ENCODE data around the gene GUCA2B. TPM values are rescaled to one million over a fixed set of nuclear protein-coding genes. Genes with fewer than 3 reads are reported as not detected.

Gene GUCA2B
- total RNA-seq, 4 donors from 2014 or later: 116 to 259 (median 223) TPM; not detected in 1

DNA sequence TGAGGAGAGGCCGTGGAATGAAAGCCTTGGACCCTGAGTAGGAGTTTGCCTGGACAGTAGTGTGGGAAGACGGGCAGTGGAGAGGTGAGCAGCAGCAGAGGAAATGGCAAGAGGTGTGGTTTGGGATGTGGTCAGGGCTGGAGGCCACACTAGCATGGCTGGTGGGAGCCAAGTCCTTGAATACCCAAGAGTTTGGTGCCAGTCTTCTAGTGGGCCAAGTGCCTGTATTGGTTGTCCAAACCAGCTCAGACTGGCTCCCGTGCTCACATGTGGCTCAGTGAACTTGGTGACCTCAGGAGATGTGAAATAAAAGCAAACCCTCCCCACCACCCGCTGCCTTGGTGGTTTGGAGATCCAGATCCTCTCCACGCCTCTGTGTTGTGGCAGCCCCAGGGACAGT, 9.0 kb downstream of the GUCA2B start:
- intact Hi-C loops (cut with DNase I; ENCODE audit: low total_unique reads) (no loop called here), in situ Hi-C loops (cut with MboI; ENCODE audit: low pct_ligation_motif_present in 1 of 4, low pct_unique_long_range_greater_than_20kb in 1 of 4, low sequenced_read_pairs in 3 of 4) (no loop called here)
- peak overlapping the region in 1 of 4 donors; percentile 4 for H3K27ac ChIP-seq
- H3K36me3 ChIP-seq: no peaks in the 10 kb centered on the region
- DNase-seq: no peak
- H3K27me3 ChIP-seq: no peaks in the 10 kb centered on the region
- peaks cover 3 to 26% (median 24%) of the 10 kb centered on the region in 4 donors for H3K4me1 ChIP-seq
- no peak overlapping the region for H3K4me3 ChIP-seq
- peaks cover 9 to 12% of the 10 kb centered on the region in 2 donors for H3K9me3 ChIP-seq
- 67 to 100% methylated on average over 2 to 4 of the region's 5 CpGs for WGBS, 2 donors (ENCODE audit: low coverage in 1 of 2)
- TF ChIP-seq EP300 (IDR thresholded peaks at IDR 0.05; ENCODE audit: low read depth) (no peak), CTCF (IDR thresholded peaks at IDR 0.05) (no peak), POLR2A (IDR thresholded peaks at IDR 0.05) (no peak), POLR2AphosphoS5 (IDR thresholded peaks at IDR 0.05) (no peak)

DNA sequence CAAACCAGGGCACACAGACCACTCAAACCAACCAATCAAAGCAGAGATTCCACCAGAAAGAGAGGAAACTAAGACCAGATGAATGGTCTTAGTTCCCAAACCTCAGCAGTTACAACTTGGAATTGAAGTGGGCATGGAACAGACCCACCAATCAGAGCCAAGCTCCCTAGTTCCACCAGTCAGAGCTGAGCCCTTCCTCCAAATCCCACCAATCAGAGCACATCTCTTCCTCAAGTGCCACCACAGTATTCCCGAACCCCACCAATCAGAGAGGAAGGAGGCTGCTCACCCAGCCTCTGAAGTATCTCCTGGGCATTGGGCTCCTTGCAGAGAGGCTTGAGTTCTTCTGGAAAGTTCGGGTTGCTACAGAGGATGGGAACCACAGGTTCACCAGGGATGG, 9.9 kb downstream of the GUCA2B start:
- in situ Hi-C loops (cut with MboI; ENCODE audit: low pct_ligation_motif_present in 1 of 4, low pct_unique_long_range_greater_than_20kb in 1 of 4, low sequenced_read_pairs in 3 of 4): no loop called here
- intact Hi-C loops (cut with DNase I; ENCODE audit: low total_unique reads): no loop called here
- no peak for DNase-seq
- Histone ChIP-seq H3K4me3 (peak overlapping the region in 1 of 4 donors; percentile 35), H3K36me3 (no peaks in the 10 kb centered on the region), H3K4me1 (peaks cover 3 to 27% (median 24%) of the 10 kb centered on the region in 4 donors), H3K9me3 (peaks cover 9 to 12% of the 10 kb centered on the region in 2 donors), H3K27me3 (no peaks in the 10 kb centered on the region), H3K27ac (peak overlapping the region in 1 of 4 donors; percentile 12)
- WGBS, 2 donors (ENCODE audit: low coverage in 1 of 2): 77% methylated on average over 2 of the region's 2 CpGs; no CpG with 5 or more reads in 1 of the 2 donors
- TF ChIP-seq POLR2AphosphoS5 (IDR thresholded peaks at IDR 0.05): no peak
- no peak for TF ChIP-seq EP300 (IDR thresholded peaks at IDR 0.05; ENCODE audit: low read depth)

DNA sequence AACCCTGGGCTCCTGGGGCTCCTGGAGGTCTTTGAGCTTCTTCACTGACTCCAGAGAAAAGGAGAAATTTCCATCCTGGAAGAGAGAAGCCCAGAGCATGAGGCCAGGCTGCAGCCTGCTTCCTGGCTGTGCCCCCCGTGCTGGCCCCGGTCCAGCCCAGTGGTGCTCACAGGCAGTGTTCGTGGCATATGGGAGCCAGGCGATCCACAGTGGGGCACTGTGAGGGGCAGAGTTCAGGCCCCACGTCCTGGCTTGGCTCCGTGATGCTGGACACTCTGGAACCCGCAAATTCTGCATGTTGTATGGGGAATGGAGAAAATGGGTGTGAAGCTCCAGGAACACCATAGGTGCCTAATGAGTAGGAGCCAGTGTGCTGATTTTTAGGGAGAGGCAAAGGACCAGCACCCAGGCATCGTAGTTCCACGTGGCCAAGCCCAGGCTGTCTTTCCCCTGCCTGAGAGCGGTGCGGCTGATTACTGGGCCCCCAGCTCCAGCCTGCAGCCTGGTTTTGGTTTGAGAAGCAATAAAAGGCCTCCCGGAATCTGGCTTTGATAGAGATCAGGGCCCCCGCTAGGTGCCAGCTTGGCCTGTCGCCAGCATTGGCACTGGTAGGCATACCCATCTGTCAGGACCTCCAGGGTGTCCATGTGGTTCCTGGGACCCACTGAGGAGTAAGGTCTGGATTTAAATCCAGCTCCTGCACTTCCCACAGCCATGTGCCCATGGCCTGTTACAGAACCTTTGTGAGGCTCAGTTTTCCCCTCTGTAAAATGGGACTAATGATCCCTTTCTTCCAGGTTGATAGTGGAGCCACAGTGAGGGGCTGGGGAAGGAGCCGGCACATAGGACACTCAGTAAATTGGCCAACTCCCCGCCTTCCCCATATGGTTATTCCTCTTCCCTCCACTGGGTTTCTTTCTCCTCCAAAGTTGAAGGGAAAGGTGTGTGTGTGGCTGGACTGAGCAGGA, 10.6 kb downstream of the GUCA2B start:
- intact Hi-C loops (cut with DNase I; ENCODE audit: low total_unique reads) (no loop called here), in situ Hi-C loops (cut with MboI; ENCODE audit: low pct_ligation_motif_present in 1 of 4, low pct_unique_long_range_greater_than_20kb in 1 of 4, low sequenced_read_pairs in 3 of 4) (no loop called here)
- peaks cover 3 to 33% (median 28%) of the 10 kb centered on the region in 4 donors for H3K4me1 ChIP-seq
- H3K27me3 ChIP-seq: no peaks in the 10 kb centered on the region
- H3K27ac ChIP-seq: peak overlapping the region; percentile 30 to 75 (median 74)
- H3K4me3 ChIP-seq: peak overlapping the region in 2 of 4 donors; percentile 0 to 35
- 72% methylated on average over 13 of the region's 16 CpGs; no CpG with 5 or more reads in 1 of the 2 donors for WGBS, 2 donors (ENCODE audit: low coverage in 1 of 2)
- no peak for TF ChIP-seq POLR2A (IDR thresholded peaks at IDR 0.05)
- TF ChIP-seq CTCF (IDR thresholded peaks at IDR 0.05): peak in 1 of 5 experiments; percentile 27
- TF ChIP-seq EP300 (IDR thresholded peaks at IDR 0.05; ENCODE audit: low read depth): no peak
- no peak for TF ChIP-seq POLR2AphosphoS5 (IDR thresholded peaks at IDR 0.05)
- H3K36me3 ChIP-seq: no peaks in the 10 kb centered on the region
- H3K9me3 ChIP-seq: peaks cover 9 to 12% of the 10 kb centered on the region in 2 donors
- no peak for DNase-seq

DNA sequence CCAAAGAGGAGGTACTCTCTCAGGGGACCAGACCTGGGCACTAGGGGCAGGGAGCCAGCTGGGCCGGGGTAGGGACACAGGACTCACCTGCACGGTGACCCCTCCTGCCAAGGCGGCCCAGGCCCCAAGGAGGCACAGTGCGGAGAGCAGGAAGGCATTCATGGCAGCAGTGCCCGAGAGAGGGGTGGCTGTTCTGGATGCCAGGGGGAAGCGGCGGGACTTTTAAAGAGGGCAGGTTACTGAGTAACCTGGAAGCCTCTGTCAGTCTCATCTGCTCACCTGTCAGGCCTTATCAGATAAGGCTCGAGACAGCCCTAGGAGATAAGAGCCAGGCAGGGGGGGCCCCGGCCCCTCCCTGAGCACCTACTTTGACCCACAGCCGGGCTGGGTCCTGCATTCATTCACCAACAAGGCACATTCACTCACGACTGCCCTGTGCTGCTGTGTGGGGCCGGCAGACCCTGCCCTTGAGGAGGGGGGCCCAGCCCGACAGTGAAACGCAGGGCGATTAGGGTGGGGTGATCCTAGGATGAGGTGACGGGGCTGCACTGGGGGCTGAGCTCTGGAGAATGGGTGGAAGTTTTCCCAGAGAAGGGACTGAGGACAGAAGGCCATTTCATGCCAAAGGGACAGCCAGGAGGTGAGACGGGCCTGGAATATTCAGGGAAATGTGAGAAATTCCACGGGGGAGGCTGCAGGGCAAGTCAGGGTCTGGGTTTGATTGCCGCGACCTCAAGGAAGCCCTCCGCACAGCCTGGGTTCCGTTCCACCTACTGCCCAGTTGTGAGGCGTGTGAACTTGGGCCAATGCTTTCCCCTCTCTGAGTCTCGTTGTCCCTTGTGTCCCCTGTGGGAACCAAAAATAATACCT, 11.6 kb downstream of the GUCA2B start, which contains the start of gene GUCA2A:
Gene GUCA2A (minus strand): TSS at position 195 of the 870 bp plus-strand sequence. CDS start 33 bp downstream, at position 162.
- DNase-seq: peak; percentile 76
- no peaks in the 10 kb centered on the region for H3K36me3 ChIP-seq
- peak within 1 kb of the TSS; percentile 60 to 75 (median 74) for H3K27ac ChIP-seq
- no peaks in the 10 kb centered on the region for H3K27me3 ChIP-seq
- peaks cover 9 to 12% of the 10 kb centered on the region in 2 donors for H3K9me3 ChIP-seq
- peaks cover 3 to 37% (median 28%) of the 10 kb centered on the region in 4 donors for H3K4me1 ChIP-seq
- in situ Hi-C loops (cut with MboI; ENCODE audit: low pct_ligation_motif_present in 1 of 4, low pct_unique_long_range_greater_than_20kb in 1 of 4, low sequenced_read_pairs in 3 of 4): no loop called here
- H3K4me3 ChIP-seq: peak within 1 kb of the TSS in 2 of 4 donors; percentile 0 to 35
- TF ChIP-seq CTCF (IDR thresholded peaks at IDR 0.05): peak in 1 of 5 experiments; percentile 15
- no peak for TF ChIP-seq EP300 (IDR thresholded peaks at IDR 0.05; ENCODE audit: low read depth)
- TF ChIP-seq POLR2AphosphoS5 (IDR thresholded peaks at IDR 0.05): peak in 2 of 3 donors; percentile 62 to 75
- peak; percentile 78 for TF ChIP-seq POLR2A (IDR thresholded peaks at IDR 0.05)
- intact Hi-C loops (cut with DNase I; ENCODE audit: low total_unique reads): no loop called here
- 41% methylated on average over 22 of the region's 24 CpGs; no CpG with 5 or more reads in 1 of the 2 donors for WGBS, 2 donors (ENCODE audit: low coverage in 1 of 2)

Measured in transverse colon (tissue), 4 donors.